Measurements from ENCODE around the gene C12orf43.
A peak's percentile ranks its signal among the peaks of the same experiment; 100 is the strongest.

The C12orf43 gene

DNA sequence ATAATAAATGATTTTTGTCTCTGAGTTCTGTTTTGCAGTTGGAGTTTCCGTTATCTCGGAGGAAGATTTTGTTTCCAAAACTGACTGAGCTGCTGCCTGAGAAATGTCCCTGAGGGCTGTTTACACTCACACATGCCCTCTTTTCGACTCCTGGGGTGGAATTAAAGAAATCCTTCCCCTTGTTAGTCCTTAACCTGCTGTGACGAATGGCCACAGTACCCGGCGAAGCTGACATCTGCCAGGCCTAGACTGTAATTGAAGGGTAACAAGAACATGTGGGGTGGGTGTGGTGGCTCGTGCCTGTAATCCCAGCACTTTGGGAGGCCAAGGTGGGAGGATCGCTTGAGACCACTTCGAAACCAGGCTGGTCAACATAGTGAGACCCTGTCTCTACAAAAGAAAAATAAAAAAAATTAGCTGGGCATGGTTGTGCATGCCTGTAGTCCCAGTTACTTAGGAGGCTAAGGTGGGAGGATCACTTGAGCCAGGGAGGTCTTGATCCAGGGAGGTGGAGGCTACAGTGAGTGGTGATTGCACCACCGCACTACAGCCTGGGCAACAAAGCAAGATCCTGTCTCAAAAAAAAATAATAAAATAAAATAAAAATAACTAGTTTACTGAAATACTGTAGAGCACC is 14.4 kb upstream of the C12orf43 start:
- DNase-seq (ENCODE audit: low read depth in 2 of 2) = no peak

DNA sequence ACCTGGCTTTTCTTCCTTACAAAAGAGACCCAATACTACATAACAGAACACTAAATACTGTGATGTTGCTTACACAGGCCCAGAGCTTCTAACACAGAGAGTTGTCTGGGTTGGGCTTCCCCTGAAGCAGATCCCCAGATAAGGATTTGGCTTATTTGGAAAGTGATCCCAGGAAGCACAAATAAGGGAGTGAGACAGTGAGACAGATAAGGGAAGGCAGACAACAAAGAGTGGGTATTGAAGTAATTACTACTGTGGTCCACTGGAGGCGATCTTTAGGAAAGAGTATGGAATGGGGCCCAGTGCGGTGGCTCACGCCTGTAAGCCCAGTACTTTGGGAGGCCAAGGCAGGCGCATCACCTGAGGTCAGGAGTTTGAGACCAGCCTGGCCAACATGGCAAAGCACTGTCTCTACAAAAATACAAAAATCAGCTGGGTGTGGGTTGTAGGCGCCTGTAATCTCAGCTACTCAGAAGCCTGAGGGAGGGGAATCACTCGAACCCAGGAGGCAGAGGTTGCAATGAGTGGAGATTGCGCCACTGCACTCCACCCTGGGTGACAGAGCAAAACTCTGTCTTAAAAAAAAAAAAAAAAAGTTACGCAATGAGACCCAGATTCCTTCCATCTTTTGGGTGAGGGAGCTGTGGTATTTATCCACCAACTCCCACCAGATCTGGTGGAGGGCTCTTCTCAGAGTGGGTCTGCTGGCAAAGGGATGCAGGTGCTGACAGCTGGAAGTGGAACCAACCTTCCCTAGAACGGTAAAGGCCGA is 10.2 kb upstream of the C12orf43 start:
- DNase-seq (ENCODE audit: low read depth in 2 of 2) = no peak

DNA sequence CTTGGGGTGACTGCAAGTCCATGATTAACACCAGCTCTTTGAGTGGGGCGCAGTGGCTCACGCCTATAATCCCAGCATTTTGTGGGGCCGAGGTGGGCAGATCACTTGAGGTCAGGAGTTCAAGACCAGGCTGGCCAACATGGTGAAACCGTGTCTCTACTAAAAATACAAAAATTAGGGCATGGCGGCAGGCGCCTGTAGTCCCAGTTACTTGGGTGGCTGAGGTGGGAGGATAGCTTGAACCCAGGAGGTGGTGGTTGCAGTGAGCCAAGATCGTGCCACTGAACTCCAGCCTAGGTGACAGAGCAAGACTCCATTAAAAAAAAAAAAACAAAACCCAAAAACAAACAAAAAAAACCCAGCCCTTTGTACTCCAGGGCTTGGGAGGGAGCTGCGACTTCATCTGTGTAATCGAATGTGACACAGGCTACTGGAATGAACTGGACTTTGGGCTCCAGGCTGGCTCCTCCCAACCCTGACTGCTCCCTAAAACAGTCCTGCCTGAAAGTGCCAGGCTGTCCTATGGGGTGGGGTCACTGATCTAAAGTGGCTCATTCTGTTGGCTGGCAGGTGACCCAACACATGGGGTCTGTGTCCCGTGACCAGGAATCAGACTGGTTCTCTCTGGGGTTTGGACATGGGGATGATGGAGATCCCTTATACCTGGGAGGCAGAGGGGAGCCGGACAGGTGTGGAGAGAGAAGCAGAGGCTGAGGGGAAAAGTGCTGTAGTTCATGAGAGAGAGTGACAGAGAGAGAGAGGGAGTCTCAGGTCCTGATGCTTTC is 9.3 kb upstream of the C12orf43 start:
- DNase-seq (ENCODE audit: low read depth in 2 of 2) = no peak

DNA sequence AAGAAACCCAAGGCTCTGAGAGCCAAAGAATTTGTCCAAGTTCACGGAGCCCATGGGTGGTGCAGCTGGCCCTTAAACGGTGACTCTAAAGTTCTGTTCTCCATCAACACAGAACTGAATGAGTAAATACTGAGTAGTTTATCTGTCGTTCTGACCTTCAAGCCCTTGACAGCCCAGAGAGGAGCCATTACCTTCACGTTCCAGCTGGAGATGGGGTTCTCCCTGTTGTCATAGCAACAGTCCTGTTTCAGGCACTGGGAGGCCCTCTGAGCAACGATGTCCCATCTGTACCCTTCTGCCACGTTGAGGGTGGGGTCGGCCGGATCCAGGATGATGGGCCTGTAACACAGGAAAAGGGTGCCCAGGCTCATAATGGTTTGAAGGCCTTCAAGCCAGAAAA is 7.5 kb upstream of the C12orf43 start:
- no peak for DNase-seq (ENCODE audit: low read depth in 2 of 2)

DNA sequence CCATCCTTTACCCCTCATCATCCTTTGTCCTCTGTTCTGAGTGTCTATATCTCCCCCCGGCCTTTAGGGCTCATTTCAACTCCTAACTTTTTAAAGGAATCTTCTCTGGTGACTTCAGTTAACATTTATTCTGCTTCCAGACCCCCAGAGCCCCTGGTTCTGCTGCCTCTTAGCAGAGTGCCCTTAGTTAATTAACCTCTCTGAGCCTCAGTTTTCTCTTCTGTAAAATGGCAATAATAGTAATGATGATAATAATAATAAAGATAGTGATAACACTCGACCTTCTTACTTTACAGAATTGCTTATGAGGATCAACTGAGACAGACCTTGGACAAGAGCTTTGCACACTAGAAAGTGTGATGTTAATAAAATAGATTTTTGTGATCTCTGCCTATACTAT is 6.4 kb upstream of the C12orf43 start:
- no peak for DNase-seq (ENCODE audit: low read depth in 2 of 2)

DNA sequence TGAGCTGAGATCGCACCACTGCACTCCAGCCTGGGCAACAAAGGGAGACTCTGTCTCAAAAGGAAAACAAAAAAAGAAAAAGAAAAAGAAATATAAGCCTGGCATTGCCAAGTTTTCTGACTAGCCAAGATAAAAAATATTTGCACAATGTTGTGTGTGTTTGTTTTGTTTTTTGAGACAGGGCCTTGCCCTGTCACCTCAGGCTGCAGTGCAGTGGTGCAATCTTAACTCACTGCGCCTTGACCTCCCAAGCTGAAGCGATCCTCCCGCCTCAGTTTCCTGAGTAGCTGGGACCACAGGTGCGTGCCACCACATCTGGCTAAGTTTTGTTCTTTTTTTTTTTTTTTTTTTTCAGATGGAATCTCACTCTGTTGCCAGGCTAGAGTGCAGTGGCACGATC is 5.5 kb upstream of the C12orf43 start:
- DNase-seq (ENCODE audit: low read depth in 2 of 2) = no peak

DNA sequence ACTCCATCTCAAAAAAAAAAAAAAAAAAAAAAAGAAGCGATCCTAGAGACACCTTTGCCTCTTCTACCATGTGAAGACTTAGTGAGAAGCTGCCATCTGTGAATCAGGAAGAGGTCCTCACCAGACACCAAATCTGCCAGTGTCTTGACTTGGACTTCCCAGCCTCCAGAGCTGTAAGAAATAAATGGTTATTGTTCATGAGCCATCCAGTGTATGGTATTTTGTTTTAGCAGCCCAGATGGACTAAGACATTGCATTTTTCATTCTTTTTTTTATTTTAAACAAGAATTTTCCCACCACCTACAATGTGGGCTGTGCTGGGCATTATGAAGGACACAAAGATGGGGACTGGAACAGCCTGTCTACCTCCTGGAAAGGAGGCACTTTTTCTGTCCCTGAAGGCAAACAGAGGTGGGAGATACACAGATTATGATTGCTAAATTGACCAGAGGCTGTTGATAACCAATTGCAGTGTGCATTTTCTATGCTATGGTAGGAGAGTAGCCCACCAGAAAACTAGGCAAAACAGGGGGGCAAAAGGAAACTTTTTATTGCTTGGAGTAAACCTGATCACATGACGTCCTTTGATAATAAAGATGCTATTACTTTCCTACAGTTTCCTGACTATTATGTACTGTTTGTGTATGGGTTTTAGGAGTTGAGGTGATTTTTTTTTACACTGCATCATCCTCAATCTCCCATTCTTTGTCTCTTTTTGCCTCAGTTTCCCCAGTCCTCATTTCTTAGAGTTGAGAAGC is 2.8 kb upstream of the C12orf43 start:
- no peak for DNase-seq (ENCODE audit: low read depth in 2 of 2)

DNA sequence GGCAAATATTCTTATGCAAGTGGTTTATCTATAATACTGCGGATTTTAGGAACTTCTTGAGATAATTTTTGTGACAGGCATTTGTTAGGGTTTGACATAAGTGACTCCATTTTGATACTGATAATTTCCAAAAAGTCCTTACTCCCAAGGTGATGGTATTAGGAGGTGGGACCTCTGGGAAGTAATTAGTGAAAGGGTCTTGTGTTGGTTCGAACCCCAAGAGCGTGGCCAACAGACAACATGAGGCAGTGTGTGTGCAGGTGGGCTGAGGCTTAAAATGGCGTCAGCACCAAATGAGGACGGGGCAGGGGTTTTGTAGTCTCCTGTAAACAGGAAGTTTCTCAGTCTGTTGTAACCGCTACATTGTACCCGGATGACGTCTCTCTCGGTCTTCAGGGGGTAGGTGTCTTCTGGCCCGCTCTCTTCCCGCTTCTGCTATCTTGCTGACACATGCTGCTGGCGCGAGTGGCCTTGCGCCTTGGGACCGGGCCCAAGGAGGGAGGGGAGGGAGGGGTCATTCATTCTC is 1.7 kb upstream of the C12orf43 start:
- DNase-seq (ENCODE audit: low read depth in 2 of 2) = no peak

DNA sequence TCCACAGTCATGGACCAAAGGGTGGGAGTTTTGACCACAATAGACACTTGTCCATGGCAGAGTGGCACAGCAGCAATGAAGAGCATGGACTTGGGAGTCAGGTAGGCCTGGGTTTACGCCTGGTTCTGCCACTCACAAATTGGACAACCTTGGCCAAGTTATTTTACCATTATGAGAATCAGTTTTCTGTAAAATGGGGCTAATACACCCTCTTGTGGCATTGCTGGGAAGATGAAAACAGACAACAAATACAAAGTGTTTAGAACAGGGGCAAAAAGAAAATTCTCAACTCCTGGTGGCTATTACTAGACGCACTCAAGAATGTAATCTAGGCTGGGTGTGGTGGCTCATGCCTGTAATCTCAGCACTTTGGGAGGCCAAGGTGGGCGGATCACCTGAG is 2.6 kb downstream of the C12orf43 start:
- no peak for DNase-seq (ENCODE audit: low read depth in 2 of 2)

DNA sequence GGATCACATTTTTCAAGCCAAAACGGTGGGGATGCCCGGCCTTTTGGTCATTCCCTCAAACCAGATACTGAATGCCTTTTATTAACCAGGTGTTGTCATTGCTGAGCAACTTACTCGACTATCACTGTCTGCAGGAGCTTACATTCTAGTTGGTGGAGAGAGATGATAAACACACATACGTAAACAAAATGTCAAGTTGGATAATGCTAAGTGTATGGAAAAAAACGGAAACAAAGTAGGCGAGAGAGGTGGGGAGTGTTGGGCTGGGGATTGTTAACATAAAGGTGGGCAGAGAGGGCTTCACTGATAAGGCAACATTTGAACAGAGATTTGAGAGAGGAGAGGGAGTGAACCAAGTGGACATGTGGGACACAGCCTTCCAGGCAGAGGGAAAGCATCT is 4.5 kb downstream of the C12orf43 start:
- DNase-seq (ENCODE audit: low read depth in 2 of 2) = no peak

DNA sequence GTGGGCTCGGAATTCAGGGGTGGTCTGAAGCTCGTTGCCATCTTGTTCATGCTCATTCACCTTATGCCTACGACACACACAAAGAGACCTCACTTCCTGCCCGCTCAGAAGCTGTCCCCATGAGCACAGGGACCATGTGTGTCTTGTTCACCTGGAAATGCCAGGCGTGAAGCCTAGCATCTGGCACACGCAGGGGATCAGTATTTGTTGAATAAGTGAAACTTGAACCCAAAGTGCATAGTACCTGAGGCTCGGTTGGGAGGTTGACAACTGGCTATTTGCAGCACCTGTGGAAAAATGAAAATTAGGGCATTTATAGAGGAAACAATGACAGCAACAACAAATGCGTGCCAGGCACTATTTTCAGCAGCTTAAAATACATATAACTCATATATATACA is 5.4 kb downstream of the C12orf43 start:
- DNase-seq (ENCODE audit: low read depth in 2 of 2) = no peak

DNA sequence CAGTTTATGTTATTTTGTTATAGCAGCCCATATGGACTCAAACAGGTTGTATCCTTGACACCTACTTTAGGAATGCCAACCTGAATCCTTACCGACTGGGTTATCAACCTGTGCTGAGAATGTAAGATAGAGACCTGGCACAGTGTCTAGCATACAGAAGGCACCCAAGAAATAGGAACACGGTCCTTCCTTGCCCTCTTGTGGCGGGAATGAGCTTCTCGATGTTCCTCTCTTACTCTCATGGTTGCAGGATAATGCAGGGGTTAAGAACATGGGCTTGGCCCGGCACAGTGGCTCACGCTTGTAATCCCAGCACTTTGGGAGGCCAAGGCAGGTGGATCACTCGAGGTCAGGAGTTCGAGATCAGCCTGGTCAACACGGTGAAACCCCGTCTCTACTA is 6.5 kb downstream of the C12orf43 start:
- no peak for DNase-seq (ENCODE audit: low read depth in 2 of 2)

DNA sequence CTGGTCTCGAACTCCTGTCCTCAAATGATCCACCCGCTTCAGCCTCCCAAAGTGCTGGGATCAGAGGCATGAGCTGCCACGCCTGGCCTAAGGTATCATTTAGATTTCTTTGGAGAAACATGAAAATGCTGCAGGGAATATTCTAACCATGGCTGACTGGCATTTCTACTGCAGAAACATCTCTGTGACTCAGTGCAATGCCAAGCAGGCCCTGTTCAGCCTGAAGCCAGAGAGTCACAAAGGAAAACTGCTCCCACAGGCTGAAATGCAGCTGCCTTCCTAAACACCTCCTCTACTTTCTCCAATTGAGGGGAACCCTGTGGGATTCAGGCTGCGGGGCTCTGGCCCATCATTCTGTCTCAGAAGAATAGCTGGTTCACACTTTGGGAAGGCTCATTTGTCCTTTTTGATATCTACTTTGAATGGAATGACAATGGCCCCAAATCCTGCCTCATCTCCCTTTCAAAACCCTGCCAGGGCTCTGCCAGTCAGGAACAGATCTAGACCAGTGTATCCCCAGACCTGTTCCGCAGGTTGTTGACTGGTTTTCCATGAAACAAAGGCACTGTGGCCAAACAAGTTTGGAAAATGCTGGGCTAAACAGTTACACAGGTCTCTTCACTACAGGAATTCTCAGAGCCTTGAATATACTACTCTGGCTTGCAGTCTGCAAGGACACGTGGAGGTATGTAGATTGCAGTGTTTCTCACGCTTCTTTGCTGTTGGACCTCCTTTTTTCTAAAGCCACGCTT is 7.8 kb downstream of the C12orf43 start:
- no peak for DNase-seq (ENCODE audit: low read depth in 2 of 2)

DNA sequence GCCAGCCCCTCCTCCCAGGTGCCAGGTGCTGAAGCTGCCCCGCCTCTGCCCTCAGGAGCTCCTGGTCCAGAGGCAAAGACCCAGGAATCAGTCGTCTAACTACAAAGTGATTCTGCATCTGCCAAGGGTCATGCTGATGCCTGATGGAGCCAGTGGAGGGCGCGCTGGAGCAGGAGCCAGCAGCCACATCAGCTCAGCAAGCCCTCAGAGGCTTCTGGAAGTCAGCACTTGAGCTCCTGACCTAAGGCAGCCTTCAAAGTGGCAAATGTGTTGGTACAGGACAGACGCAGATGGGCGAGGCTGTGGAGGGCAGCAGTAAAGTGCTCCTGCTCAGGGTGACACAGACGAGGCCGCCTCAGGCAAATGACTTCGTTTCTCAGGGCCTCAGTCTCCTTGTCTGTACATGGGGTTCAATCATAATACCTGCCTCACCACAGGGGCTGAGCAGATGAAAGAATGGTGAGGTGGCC is 10.9 kb downstream of the C12orf43 start:
- DNase-seq (ENCODE audit: low read depth in 2 of 2) = peak in 1 of 2 donors; percentile 7

DNA sequence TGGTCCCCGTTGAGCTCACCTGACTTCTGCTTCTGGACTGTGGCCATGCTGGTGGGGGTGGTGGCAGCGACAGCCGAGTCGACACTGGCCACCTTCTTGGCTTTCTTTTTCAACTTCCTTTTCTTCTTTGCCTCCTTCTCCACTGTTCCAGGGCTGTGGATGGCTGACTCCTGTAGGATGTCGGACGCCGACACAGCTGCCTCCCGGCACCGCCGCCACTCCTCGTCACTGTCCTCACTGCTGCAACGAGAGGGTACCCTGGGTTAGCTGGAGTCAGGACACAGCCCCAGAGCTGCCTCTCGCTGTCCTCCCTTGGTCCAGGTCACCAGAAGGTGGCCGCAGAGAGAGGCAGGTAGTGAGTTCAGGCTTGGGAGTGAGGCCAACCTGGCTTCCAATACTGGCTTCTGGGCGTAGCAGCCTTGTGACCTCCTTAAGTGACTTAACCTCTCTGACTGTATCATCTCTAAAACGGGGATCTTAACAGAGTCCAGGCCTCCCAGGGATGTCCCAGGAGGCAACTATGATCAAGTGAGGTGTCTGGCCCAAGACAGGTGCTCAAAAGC is 12.0 kb downstream of the C12orf43 start:
- no peak for DNase-seq (ENCODE audit: low read depth in 2 of 2)

DNA sequence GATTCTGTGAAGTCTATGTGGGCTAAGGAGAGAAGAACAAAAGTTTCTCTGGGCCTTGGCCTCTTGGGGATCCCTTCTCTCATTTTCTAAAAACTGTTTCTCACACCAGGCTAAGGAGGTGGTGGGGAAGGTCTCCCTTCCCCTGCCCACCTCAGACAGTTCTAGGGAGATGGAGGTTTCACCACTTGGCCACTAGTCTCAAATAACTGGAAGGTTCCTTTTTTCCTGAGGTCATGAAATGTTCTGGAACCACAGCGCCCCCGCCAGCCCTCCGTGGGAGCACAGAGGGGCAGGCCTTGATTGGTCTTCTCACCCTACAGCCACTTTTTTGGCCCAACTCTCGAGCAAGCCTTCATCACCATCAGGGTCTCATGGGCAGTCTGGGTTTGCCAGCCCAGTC is 12.6 kb downstream of the C12orf43 start:
- no peak for DNase-seq (ENCODE audit: low read depth in 2 of 2)

DNA sequence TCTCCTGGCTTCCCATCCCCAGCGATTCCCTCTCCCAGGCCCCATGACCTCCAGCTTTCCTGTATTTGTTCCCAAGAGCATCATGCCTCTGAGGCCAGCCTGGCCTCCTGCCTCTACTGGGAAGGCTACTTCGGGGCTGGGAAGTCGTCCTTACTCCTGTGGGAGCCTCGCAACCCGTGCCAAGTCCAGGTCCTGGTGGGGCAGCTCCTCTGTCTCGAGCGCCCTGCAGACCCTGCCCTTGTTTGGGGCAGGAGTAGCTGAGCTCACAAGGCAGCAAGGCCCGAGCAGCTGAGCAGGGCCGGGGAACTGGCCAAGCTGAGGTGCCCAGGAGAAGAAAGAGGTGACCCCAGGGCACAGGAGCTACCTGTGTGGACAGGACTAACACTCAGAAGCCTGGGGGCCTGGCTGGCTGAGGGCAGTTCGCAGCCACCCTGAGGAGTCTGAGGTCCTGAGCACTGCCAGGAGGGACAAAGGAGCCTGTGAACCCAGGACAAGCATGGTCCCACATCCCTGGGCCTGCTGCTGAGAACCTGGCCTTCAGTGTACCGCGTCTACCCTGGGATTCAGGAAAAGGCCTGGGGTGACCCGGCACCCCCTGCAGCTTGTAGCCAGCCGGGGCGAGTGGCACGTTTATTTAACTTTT is 14.3 kb downstream of the C12orf43 start:
- no peak for DNase-seq (ENCODE audit: low read depth in 2 of 2)

DNA sequence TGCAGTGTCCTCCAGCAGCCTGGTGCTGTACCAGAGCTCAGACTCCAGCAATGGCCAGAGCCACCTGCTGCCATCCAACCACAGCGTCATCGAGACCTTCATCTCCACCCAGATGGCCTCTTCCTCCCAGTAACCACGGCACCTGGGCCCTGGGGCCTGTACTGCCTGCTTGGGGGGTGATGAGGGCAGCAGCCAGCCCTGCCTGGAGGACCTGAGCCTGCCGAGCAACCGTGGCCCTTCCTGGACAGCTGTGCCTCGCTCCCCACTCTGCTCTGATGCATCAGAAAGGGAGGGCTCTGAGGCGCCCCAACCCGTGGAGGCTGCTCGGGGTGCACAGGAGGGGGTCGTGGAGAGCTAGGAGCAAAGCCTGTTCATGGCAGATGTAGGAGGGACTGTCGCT is 15.2 kb downstream of the C12orf43 start:
- no peak for DNase-seq (ENCODE audit: low read depth in 2 of 2)

DNA sequence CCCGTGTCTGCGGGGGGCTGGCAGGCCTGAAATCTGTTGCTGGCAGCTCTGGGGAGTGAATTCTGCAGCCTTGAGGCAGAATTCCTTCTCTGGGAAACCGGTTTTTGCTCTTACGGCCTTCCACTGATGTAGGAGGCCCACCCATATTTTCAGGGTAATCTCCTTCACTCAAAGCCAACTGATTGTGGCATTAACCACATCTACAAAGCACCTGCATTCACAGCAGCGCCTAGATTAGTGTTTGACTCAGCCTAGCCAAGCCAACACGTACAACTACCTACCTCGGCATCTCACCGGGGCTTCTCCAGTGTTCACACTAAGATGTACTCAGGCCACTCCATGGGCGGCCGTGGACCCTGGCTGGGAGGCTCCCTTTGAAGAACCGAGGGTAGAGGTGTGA is 15.8 kb downstream of the C12orf43 start:
- no peak for DNase-seq (ENCODE audit: low read depth in 2 of 2)

Data from activated CD8-positive, alpha-beta memory T cell treated with anti-CD3 and anti-CD28 coated beads for 4 hours (primary cell).